ENCODE data around the gene CCSER2.
A peak's percentile ranks its signal among the peaks of the same experiment; 100 is the strongest.
"Not testable (repeated sequence)": the region's sequence is repeated elsewhere in the genome, so short reads cannot be mapped to it uniquely, and the experiment has no call there.

CCSER2 gene

GRCh38 chr10:84519235-84519634 is 190.8 kb downstream of the CCSER2 start:
- no peak for DNase-seq (ENCODE audit: low read depth, low spot score)

GRCh38 chr10:84521013-84521412 is 192.6 kb downstream of the CCSER2 start:
- DNase-seq (ENCODE audit: low read depth, low spot score), result no peak

GRCh38 chr10:84521468-84521867 is 193.1 kb downstream of the CCSER2 start:
- no peak for DNase-seq (ENCODE audit: low read depth, low spot score)

- peak; percentile 44 for DNase-seq (ENCODE audit: low read depth, low spot score)
These were observed 194.4 kb downstream of the CCSER2 start for GRCh38 chr10:84522612-84523462.

- DNase-seq (ENCODE audit: low read depth, low spot score), result peak; percentile 57
These were observed 195.1 kb downstream of the CCSER2 start for GRCh38 chr10:84523526-84523925.

- no peak for DNase-seq (ENCODE audit: low read depth, low spot score)
These were observed 196.0 kb downstream of the CCSER2 start for GRCh38 chr10:84524435-84524834.

- peak; percentile 42 for DNase-seq (ENCODE audit: low read depth, low spot score)
These were observed 196.9 kb downstream of the CCSER2 start for GRCh38 chr10:84525120-84525806.

- not testable (repeated sequence) for DNase-seq (ENCODE audit: low read depth, low spot score)
These were observed 197.4 kb downstream of the CCSER2 start for GRCh38 chr10:84525807-84526182.

GRCh38 chr10:84527386-84527785 is 199.0 kb downstream of the CCSER2 start:
- not testable (repeated sequence) for DNase-seq (ENCODE audit: low read depth, low spot score)

- DNase-seq (ENCODE audit: low read depth, low spot score), result not testable (repeated sequence)
These were observed 200.1 kb downstream of the CCSER2 start for GRCh38 chr10:84528526-84528925.

GRCh38 chr10:84530724-84531325 is 202.4 kb downstream of the CCSER2 start:
- DNase-seq (ENCODE audit: low read depth, low spot score), result no peak

GRCh38 chr10:84531396-84531795 is 203.0 kb downstream of the CCSER2 start:
- DNase-seq (ENCODE audit: low read depth, low spot score), result no peak

- no peak for DNase-seq (ENCODE audit: low read depth, low spot score)
These were observed 205.8 kb downstream of the CCSER2 start for GRCh38 chr10:84534168-84534567.

- DNase-seq (ENCODE audit: low read depth, low spot score), result peak; percentile 80
These were observed 209.1 kb downstream of the CCSER2 start for GRCh38 chr10:84537447-84537931.

GRCh38 chr10:84538036-84538435 is 209.6 kb downstream of the CCSER2 start:
- DNase-seq (ENCODE audit: low read depth, low spot score), result no peak

- no peak for DNase-seq (ENCODE audit: low read depth, low spot score)
These were observed 210.8 kb downstream of the CCSER2 start for GRCh38 chr10:84539216-84539615.

GRCh38 chr10:84540022-84540616 is 211.7 kb downstream of the CCSER2 start:
- DNase-seq (ENCODE audit: low read depth, low spot score), result peak; percentile 92

- peak; percentile 88 for DNase-seq (ENCODE audit: low read depth, low spot score)
These were observed 212.4 kb downstream of the CCSER2 start for GRCh38 chr10:84540617-84541288.

- no peak for DNase-seq (ENCODE audit: low read depth, low spot score)
These were observed 212.9 kb downstream of the CCSER2 start for GRCh38 chr10:84541289-84541637.

- no peak for DNase-seq (ENCODE audit: low read depth, low spot score)
These were observed 214.4 kb downstream of the CCSER2 start for GRCh38 chr10:84542522-84543490.

Measured in astrocyte of the hippocampus (primary cell).